MCF 10A (cell line): ENCODE data around the gene GLB1L2. TPM values are rescaled to one million over a fixed set of nuclear protein-coding genes. Genes with fewer than 3 reads are reported as not detected.

Experiments used
- BruUV-seq: library from RNA; stranded (reverse); fragments of 400-500 nt; replicated peaks from 2 replicates; lab custom pipeline; 2021; lab: Mats Ljungman, UMichigan
- CTCF ChIA-PET: fragments of 300-600 bp; sonication (Branson Sonifier 250); formaldehyde crosslinking; extraction: SDS; loops from one replicate; lab custom pipeline; 2021; ENCODE audit warnings: antibody characterized with exemption, inconsistent platforms; lab: Yijun Ruan, JAX
- POLR2A ChIA-PET: fragments of 300-600, 350-650 bp; sonication (Branson Sonifier 250); formaldehyde crosslinking; extraction: SDS; loops from one replicate; lab custom pipeline; 2020; ENCODE audit warnings: antibody characterized with exemption, inconsistent platforms; lab: Yijun Ruan, JAX
- DNase-seq: peaks from one replicate; pipeline ENCODE4 v3.0.0-alpha.2; 2018; ENCODE audit not compliant: unreplicated experiment
- H3K27ac Mint-ChIP-seq: one replicate; pipeline ENCODE4 v1.8.0; 2022; ENCODE audit warnings: mild to moderate bottlenecking, low read depth, mixed read lengths; ENCODE audit not compliant: unreplicated experiment
- H3K27me3 Mint-ChIP-seq: one replicate; pipeline ENCODE4 v1.8.0; 2022; ENCODE audit warnings: mixed read lengths; ENCODE audit not compliant: insufficient read depth, unreplicated experiment
- H3K36me3 Mint-ChIP-seq: one replicate; pipeline ENCODE4 v1.8.0; 2022; ENCODE audit warnings: mild to moderate bottlenecking, moderate library complexity, mixed read lengths; ENCODE audit not compliant: insufficient read depth, unreplicated experiment
- H3K4me1 Mint-ChIP-seq: one replicate; pipeline ENCODE4 v1.8.0; 2022; ENCODE audit warnings: mixed read lengths; ENCODE audit not compliant: insufficient read depth, unreplicated experiment
- H3K4me3 Mint-ChIP-seq: one replicate; pipeline ENCODE4 v1.8.0; 2022; ENCODE audit warnings: mild to moderate bottlenecking, moderate library complexity, mixed read lengths; ENCODE audit not compliant: unreplicated experiment
- H3K9me3 Mint-ChIP-seq: one replicate; pipeline ENCODE4 v1.8.0; 2022; ENCODE audit warnings: mixed read lengths; ENCODE audit not compliant: unreplicated experiment
- CTCF ChIP-seq: fragments of 200-600 bp; IDR thresholded peaks from one replicate; pipeline ENCODE4 v1.8.0; 2022; ENCODE audit warnings: antibody characterized with exemption, mild to moderate bottlenecking; ENCODE audit not compliant: unreplicated experiment
- intact Hi-C: fragments of 100-400 bp; cut with micrococcal nuclease; formaldehyde crosslinking; loops from 2 replicates; pipeline ENCODE4 v1.14.1; 2022
- total RNA-seq: library from RNA; stranded (reverse); gene quantifications from 2 replicates; pipeline ENCODE4 v1.2.3, GENCODE V29; 2022

Gene GLB1L2
- total RNA-seq, 1 experiment from 2014 or later: 17.0 TPM

- TF ChIP-seq CTCF: no peak
- CTCF ChIA-PET: no interaction called here
- DNase-seq: no peak
- Mint-ChIP-seq H3K27me3 (peaks cover 23% of the 10 kb centered on the region), H3K27ac (no peak overlapping the region), H3K4me3 (no peak overlapping the region), H3K36me3 (no peaks in the 10 kb centered on the region), H3K4me1 (no peaks in the 10 kb centered on the region), H3K9me3 (no peaks in the 10 kb centered on the region)
- POLR2A ChIA-PET: no interaction called here
- BruUV-seq: no TSS peak
- intact Hi-C loops: no loop called here
Observed at GRCh38 chr11:134294664-134295063, 37.1 kb upstream of the GLB1L2 start.

- intact Hi-C loops: no loop called here
- Mint-ChIP-seq H3K27ac (no peak overlapping the region), H3K4me1 (no peaks in the 10 kb centered on the region), H3K9me3 (peaks cover 11% of the 10 kb centered on the region), H3K27me3 (peaks cover 19% of the 10 kb centered on the region), H3K36me3 (no peaks in the 10 kb centered on the region), H3K4me3 (no peak overlapping the region)
- POLR2A ChIA-PET: no interaction called here
- no TSS peak for BruUV-seq
- DNase-seq: no peak
- CTCF ChIA-PET: no interaction called here
- no peak for TF ChIP-seq CTCF
Observed at GRCh38 chr11:134312223-134312622, 19.6 kb upstream of the GLB1L2 start.

- CTCF ChIA-PET: no interaction called here
- peaks cover 23% of the 10 kb centered on the region for H3K27me3 Mint-ChIP-seq
- intact Hi-C loops: no loop called here
- H3K9me3 Mint-ChIP-seq: peaks cover 8% of the 10 kb centered on the region
- no peak overlapping the region for H3K4me3 Mint-ChIP-seq
- no peaks in the 10 kb centered on the region for H3K4me1 Mint-ChIP-seq
- POLR2A ChIA-PET: no interaction called here
- no TSS peak for BruUV-seq
- H3K36me3 Mint-ChIP-seq: no peaks in the 10 kb centered on the region
- no peak overlapping the region for H3K27ac Mint-ChIP-seq
- no peak for DNase-seq
- no peak for TF ChIP-seq CTCF
Observed at GRCh38 chr11:134312807-134313206, 19.0 kb upstream of the GLB1L2 start.

GRCh38 chr11:134313379-134313778 lies 18.4 kb upstream of the GLB1L2 start:
- H3K9me3 Mint-ChIP-seq: peaks cover 2% of the 10 kb centered on the region
- no peak overlapping the region for H3K27ac Mint-ChIP-seq
- H3K36me3 Mint-ChIP-seq: no peaks in the 10 kb centered on the region
- peaks cover 29% of the 10 kb centered on the region for H3K27me3 Mint-ChIP-seq
- ChIA-PET CTCF (no interaction called here), POLR2A (no interaction called here)
- BruUV-seq: no TSS peak
- no peak for TF ChIP-seq CTCF
- H3K4me3 Mint-ChIP-seq: no peak overlapping the region
- no peak for DNase-seq
- intact Hi-C loops: no loop called here
- no peaks in the 10 kb centered on the region for H3K4me1 Mint-ChIP-seq
